ENCODE data around the gene NRCAM.

- TF ChIP-seq POLR2A (IDR thresholded peaks at IDR 0.05) (no peak), CTCF (IDR thresholded peaks at IDR 0.05) (no peak)
Measured at GRCh38 chr7:108144931-108145330, 311.3 kb downstream of the NRCAM start.

All from lower leg skin (tissue), 3 donors.